ENCODE results near the gene HEATR9. TPM values are rescaled to one million over a fixed set of nuclear protein-coding genes. Genes with fewer than 3 reads are reported as not detected.

Gene HEATR9
- total and polyA plus RNA-seq, 2 donors (not counting 3 experiments of a cell fraction or from before 2014, with no cell fraction given) = not detected

DNA sequence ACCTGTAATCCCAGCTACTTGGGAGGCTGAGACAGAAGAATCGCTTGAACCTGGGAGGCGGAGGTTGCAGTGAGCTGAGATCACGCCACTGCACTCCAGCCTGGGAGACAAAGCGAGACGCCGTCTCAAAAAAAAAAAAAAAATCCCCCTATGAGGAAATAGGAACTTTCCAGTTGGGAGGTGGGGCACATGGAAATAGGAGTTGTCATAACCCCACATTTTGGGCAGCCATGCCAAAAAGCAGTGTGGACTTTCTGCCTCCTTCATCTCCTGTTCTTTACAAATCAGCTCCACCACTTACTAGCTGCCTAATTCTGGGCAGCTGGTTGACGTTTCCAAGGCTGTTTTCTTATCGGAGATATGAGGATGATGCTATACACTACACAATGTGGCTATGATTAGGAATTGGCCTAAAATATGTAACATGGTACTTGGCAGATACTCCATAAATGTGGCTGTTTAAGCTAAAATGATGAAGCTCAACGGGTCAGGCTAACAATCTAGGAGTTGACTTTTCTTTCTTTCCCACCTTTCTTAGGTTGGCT lies 33.0 kb upstream of the HEATR9 start:
- intact Hi-C loops (cut with micrococcal nuclease) (no loop called here), dilution Hi-C loops (cut with MboI; ENCODE audit: extremely low pct_ligation_motif_present, low sequenced_read_pairs) (no loop called here)
- TF ChIP-seq POLR2AphosphoS5 (IDR thresholded peaks at IDR 0.05; ENCODE audit: insufficient read depth, low read depth, low read length) (no peak), FOS (IDR thresholded peaks at IDR 0.05; ENCODE audit: borderline replicate concordance, insufficient read depth, low read length) (no peak), JUN (IDR thresholded peaks at IDR 0.05; ENCODE audit: borderline replicate concordance, insufficient read depth, insufficient read length, low read depth) (no peak), MYC (IDR thresholded peaks at IDR 0.05; ENCODE audit: low read depth, low read length) (no peak), POLR2A (IDR thresholded peaks at IDR 0.05; ENCODE audit: low read depth, low read length) (no peak), EZH2 (IDR thresholded peaks at IDR 0.05; ENCODE audit: borderline replicate concordance, low read depth, low read length, severe bottlenecking) (no peak), GATA2 (IDR thresholded peaks at IDR 0.05; ENCODE audit: insufficient read depth, insufficient read length, low read depth, low read length) (no peak)
- TF ChIP-seq, protein P1, sequence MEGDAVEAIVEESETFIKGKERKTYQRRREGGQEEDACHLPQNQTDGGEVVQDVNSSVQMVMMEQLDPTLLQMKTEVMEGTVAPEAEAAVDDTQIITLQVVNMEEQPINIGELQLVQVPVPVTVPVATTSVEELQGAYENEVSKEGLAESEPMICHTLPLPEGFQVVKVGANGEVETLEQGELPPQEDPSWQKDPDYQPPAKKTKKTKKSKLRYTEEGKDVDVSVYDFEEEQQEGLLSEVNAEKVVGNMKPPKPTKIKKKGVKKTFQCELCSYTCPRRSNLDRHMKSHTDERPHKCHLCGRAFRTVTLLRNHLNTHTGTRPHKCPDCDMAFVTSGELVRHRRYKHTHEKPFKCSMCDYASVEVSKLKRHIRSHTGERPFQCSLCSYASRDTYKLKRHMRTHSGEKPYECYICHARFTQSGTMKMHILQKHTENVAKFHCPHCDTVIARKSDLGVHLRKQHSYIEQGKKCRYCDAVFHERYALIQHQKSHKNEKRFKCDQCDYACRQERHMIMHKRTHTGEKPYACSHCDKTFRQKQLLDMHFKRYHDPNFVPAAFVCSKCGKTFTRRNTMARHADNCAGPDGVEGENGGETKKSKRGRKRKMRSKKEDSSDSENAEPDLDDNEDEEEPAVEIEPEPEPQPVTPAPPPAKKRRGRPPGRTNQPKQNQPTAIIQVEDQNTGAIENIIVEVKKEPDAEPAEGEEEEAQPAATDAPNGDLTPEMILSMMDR (IDR thresholded peaks at IDR 0.05; ENCODE audit: extremely low read depth in 1 of 2, insufficient read depth in 1 of 2, low read depth in 1 of 2, low read length in 2 of 2) = no peak
- TF ChIP-seq, protein P2, sequence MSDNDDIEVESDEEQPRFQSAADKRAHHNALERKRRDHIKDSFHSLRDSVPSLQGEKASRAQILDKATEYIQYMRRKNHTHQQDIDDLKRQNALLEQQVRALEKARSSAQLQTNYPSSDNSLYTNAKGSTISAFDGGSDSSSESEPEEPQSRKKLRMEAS (IDR thresholded peaks at IDR 0.05; ENCODE audit: insufficient read depth, insufficient read length) = no peak
- Histone ChIP-seq H3K9ac (replicated peaks; ENCODE audit: extremely low read depth, insufficient read depth, low read length) (no peak overlapping the region), H3K27ac (ENCODE audit: insufficient read depth, low read depth, low read length) (no peak overlapping the region), H4K20me1 (replicated peaks; ENCODE audit: control insufficient read depth, extremely low read depth, insufficient read depth, low read length) (no peaks in the 10 kb centered on the region), H3K79me2 (ENCODE audit: control insufficient read depth, insufficient read depth, low read length) (no peaks in the 10 kb centered on the region), H3K36me3 (ENCODE audit: control insufficient read depth in 2 of 2, extremely low read depth in 1 of 2, insufficient read depth in 2 of 2, low read length in 2 of 2) (no peaks in the 10 kb centered on the region), H3K4me1 (ENCODE audit: control insufficient read depth, extremely low read depth, insufficient read depth, low read length) (no peaks in the 10 kb centered on the region), H3K4me2 (ENCODE audit: insufficient read depth, low read length) (no peak overlapping the region), H3K4me3 (replicated peaks in 1 of 3; ENCODE audit: insufficient read depth in 1 of 3, low read depth in 1 of 3, low read length in 3 of 3) (no peak overlapping the region), H3K27me3 (ENCODE audit: control insufficient read depth in 2 of 2, insufficient read depth in 2 of 2, low read length in 2 of 2) (peaks cover 0 to 4% of the 10 kb centered on the region in 2 experiments), H2AFZ (ENCODE audit: low read depth, low read length) (no peak overlapping the region), H3K9me3 (replicated peaks; ENCODE audit: control insufficient read depth, insufficient read depth, low read length) (no peaks in the 10 kb centered on the region), H3K9me1 (replicated peaks; ENCODE audit: control insufficient read depth, extremely low read depth, insufficient read depth, low read length) (no peaks in the 10 kb centered on the region)
- no peak for DNase-seq (ENCODE audit: low read depth, low spot score)
- ChIA-PET POLR2A (no interaction called here), CTCF (no interaction called here)
- FAIRE-seq = no peak
- no TSS peak for BruUV-seq (replicated peaks)

All from endothelial cell of umbilical vein (primary cell).